Measurements from ENCODE around the gene PLEKHM2.

PLEKHM2 gene

GRCh38 chr1:15681349-15682292 lies 2.5 kb upstream of the PLEKHM2 start:
- no peak overlapping the region for H3K27ac ChIP-seq (replicated peaks)
- H3K4me3 ChIP-seq (replicated peaks; ENCODE audit: insufficient read depth, low read length), result no peak overlapping the region
- TF ChIP-seq CTCF (IDR thresholded peaks at IDR 0.05; ENCODE audit: insufficient read depth, low read length) (no peak), REST (IDR thresholded peaks at IDR 0.05; ENCODE audit: insufficient replicate concordance, low read depth) (no peak), GABPA (IDR thresholded peaks at IDR 0.05; ENCODE audit: low read depth) (no peak)
- H3K27me3 ChIP-seq (ENCODE audit: insufficient read depth, poor library complexity, severe bottlenecking), result no peaks in the 10 kb centered on the region
- DNase-seq (ENCODE audit: low read depth in 1 of 2, low spot score in 1 of 2), result no peak

DNA sequence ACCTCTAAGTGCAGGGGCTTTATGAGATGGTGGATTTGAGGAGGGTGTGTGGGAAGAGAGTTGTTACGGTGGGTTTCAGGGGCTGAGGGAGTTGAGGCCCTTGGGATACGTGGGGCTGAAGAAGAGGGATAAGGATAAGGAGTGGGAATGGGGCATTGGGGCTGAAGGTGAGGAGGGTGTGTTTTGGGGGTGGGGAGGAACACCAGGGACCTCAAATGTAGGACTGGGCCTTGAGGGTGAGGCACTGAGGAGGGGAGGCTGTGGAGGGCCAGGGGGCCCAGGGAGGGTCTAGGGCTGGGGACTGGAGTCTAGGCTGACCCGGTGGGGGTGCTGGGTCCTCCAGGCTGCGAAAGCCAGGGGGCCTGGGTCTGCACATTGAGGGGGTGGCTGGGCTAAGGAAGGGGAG lies 1.2 kb upstream of the PLEKHM2 start:
- no peaks in the 10 kb centered on the region for H3K27me3 ChIP-seq (ENCODE audit: insufficient read depth, poor library complexity, severe bottlenecking)
- H3K4me3 ChIP-seq (replicated peaks; ENCODE audit: insufficient read depth, low read length), result no peak overlapping the region
- TF ChIP-seq POLR2AphosphoS5 (IDR thresholded peaks at IDR 0.05; ENCODE audit: low read depth) (no peak), REST (IDR thresholded peaks at IDR 0.05; ENCODE audit: insufficient replicate concordance, low read depth) (no peak), GABPA (IDR thresholded peaks at IDR 0.05; ENCODE audit: low read depth) (no peak), SPI1 (IDR thresholded peaks at IDR 0.05; ENCODE audit: borderline replicate concordance, low read depth) (no peak), CTCF (IDR thresholded peaks at IDR 0.05; ENCODE audit: insufficient read depth, low read length) (no peak)
- H3K27ac ChIP-seq (replicated peaks), result peak overlapping the region; percentile 94
- DNase-seq (ENCODE audit: low read depth in 1 of 2, low spot score in 1 of 2), result no peak

DNA sequence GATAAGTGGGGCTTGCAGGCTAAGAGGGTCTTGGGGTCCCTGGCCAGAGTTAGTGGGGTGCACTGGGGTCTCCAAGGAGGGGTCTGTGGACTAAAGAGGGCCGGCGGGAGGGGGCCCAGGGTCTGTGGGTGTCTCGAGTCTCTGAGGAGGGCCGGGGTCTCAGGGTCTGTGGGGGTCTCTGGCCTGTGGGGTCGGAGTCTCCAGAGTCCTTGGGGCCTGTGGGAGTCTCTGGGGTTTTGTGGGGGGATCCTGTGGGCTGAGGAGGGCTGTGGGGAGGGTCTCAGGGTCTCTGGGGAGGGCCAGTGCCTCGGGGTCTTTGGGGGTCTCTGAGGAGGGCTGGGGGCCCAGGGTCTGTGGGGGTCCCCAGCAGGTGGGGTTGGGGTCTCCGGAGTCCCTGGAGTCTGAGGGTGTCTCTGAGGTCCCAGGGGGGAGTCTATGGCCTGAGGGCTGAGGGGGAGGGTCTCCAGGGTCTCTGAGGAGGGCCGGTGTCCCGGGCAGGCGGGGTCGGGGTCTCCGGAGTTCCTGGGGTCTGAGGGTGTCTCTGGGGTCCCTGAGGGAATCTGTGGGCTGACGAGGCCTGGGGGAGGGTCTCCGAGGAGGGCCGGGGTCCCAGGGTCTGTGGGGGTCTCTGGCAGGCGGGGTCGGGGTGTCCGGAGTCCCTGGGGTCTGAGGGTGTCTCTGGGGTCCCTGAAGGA lies 628 bp upstream of the PLEKHM2 start:
- peak overlapping the region; percentile 94 for H3K27ac ChIP-seq (replicated peaks)
- no peak for DNase-seq (ENCODE audit: low read depth in 1 of 2, low spot score in 1 of 2)
- TF ChIP-seq SPI1 (IDR thresholded peaks at IDR 0.05; ENCODE audit: borderline replicate concordance, low read depth) (no peak), POLR2AphosphoS5 (IDR thresholded peaks at IDR 0.05; ENCODE audit: low read depth) (no peak), REST (IDR thresholded peaks at IDR 0.05; ENCODE audit: insufficient replicate concordance, low read depth) (no peak), GABPA (IDR thresholded peaks at IDR 0.05; ENCODE audit: low read depth) (no peak)
- peak overlapping the region; percentile 59 for H3K4me3 ChIP-seq (replicated peaks; ENCODE audit: insufficient read depth, low read length)
- H3K27me3 ChIP-seq (ENCODE audit: insufficient read depth, poor library complexity, severe bottlenecking), result no peaks in the 10 kb centered on the region

Measured in HL-60 (cell line).